Stimulated activated CD8-positive, alpha-beta memory T cell treated with anti-CD3 and anti-CD28 coated beads, Interleukin-2, amount 100 ng/mL, for 48 hours (primary cell): ENCODE results near the gene RBAK.
A peak's percentile ranks its signal among the peaks of the same experiment; 100 is the strongest.
"Not testable (repeated sequence)": the region's sequence is repeated elsewhere in the genome, so short reads cannot be mapped to it uniquely, and the experiment has no call there.

Experiments
- DNase-seq, 2 donors: peaks; one replicate each; pipeline ENCODE4 v3.0.0-alpha.2; 2020; ENCODE audit warnings: low read depth in 2 of 2

Gene RBAK

DNA sequence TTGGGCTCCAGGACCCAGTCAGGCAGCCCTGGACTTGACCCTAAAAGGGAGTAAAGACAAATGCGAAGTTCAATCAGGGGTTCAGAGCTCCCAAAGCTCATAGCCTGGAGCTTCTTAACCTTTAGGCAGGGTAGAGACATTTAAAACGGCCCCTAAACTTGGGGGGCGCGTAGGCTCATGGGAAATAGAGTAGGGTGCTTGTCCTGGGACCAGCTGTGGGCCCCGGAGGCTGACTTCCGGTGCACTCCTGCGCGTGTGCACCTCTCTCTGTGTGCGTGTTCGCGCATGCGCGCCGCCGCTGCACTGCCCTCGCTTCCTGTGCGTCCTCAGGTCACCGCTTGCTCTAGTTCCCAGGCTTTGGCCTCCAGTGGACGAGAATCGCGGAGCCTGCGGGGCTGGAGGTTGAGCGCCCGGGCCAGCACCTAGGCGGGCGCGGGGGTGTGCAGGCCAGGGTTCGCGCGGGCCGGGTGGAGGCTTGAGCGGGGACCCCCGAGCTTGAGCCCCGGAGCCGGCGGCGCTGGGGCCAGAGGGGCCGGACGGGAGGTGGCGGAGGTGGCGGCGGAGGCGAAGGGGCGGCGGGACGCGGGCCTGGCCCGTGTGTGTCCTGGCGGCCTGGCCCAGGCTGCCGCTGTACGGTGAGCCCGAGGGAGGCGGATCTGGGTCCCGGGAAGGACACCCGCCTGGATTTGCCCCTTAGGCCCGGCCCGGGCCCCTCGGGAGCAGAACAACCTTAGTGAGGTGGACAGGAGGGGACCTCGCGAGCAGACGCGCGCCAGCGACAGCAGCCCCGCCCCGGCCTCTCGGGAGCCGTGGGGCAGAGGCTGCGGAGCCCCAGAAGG lies at the start of gene RBAK:
TSS of gene RBAK (plus strand) at position 303 of the 839 bp plus-strand sequence. CDS start 2,217 bp downstream, outside the sequence.
- DNase-seq = peak; percentile 82 to 90

- no peak for DNase-seq
These were observed 48.9 kb upstream of the RBAK start for GRCh38 chr7:4996696-4997222.

- no peak for DNase-seq
These were observed 47.4 kb upstream of the RBAK start for GRCh38 chr7:4998244-4998643.

DNA sequence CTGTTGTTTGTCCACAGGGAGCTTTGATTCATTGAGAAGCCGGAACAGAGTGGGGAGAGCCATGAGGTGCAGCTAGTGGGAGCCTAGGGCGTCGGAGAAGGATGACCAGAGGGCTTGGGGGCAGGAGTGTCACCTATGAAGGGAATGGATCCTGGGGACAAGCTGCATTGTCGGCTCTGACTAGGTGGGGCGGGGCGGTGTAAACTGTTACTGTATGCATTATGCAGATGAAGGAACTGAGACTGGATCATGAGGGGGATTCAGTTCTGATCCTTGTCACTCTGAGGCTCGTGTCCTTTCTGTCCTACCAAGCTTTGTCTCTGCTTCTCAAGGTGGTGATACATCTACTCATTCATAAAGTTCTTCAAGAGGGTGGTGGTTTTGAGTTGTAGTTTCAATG lies 46.8 kb upstream of the RBAK start:
- no peak for DNase-seq

- DNase-seq = no peak
These were observed 46.2 kb upstream of the RBAK start for GRCh38 chr7:4999369-4999950.

DNA sequence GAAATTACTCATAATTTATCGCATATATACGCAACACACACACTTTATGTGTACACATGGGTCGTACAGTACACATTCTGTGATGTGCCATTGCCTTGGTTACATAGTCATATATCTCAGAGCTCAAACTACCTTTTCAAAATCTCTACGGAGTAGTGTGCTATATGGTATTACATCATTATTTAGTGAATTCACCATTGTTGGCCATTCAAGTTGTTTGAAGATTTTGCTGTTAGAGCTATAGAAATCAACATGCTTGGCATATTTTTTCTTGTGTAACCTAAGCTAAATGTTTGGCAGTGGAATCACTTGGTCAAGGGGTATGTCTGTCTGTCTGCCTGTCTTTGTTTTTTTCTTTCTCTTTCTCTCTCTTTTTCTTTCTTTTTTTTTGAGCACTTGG lies 44.7 kb upstream of the RBAK start:
- DNase-seq = no peak

- no peak for DNase-seq
These were observed 43.7 kb upstream of the RBAK start for GRCh38 chr7:5001911-5002310.

DNA sequence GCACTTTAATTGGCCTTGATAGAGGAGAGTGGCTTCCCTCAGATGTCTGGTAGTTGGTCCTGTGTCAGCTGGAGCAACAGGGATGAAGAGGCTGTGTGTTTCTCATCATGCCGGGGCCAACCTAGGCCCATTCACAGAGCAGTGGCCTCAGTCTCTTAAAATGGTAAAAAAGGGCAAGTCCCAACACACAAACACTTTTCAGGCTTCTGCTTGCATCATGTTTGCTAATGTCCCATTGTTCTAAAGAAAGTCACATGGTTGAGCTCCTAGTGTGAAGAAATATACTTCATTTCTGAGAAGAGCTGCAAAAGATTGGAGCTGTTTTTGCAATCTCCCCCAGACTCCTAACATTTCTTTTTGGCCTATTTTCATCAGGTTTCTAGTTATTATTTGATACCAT lies 40.6 kb upstream of the RBAK start:
- no peak for DNase-seq

DNA sequence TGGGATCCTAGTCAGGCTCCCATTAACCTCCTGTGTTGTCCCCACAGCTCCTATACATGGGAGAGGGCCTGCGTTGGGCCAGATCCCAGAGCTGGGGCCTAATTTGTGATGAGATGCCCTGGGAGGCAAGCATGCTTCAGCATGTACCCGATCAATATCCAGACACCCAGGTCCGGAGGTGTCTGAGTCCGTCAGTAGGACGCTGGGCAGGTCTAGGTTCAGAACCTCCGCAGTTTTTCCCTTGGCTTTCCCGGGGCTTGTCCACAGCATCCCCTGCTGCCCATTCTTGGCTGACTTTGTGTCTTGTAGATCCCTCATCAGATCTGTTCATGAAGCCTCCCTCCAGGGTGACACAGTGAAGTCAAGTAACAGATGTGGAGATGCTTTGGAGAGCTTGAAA lies 32.7 kb upstream of the RBAK start:
- DNase-seq = no peak

DNA sequence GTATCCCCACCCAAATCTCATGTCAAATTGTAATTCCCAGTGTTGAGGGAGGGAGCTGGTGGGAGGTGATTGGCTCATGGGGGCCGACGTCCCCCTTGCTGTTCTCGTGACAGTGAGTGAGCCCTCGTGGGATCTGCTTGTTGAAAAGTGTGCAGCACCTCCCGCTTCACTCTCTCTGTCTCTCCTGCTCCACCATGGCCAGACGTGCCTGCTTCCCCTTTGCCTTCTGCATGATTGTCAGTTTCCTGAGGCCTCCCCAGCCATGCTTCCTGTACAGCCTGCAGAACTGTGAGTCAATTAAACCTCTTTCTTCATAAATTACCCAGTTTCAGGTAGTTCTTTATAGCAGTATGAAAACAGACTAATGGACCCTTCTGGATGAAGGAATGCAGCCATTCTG lies 29.7 kb upstream of the RBAK start:
- DNase-seq = not testable (repeated sequence)

DNA sequence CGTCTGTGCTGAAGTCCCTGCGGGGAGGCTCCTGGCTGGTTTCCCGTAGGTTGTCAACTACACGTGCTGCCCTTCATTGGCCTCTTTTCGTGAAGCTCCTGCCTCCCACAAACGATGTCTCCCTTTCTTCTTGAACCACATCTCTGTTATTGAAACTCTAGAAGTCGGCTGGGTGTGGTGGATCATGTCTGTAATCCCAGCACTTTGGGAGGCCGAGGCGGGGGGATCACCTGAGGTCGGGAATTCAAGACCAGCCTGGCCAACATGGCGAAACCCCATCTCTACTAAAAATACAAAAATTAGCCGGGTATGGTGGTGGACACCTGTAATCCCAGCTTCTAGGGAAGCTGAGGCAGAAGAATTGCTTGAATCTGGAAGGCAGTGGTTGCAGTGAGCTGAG lies 28.0 kb upstream of the RBAK start:
- not testable (repeated sequence) for DNase-seq

DNA sequence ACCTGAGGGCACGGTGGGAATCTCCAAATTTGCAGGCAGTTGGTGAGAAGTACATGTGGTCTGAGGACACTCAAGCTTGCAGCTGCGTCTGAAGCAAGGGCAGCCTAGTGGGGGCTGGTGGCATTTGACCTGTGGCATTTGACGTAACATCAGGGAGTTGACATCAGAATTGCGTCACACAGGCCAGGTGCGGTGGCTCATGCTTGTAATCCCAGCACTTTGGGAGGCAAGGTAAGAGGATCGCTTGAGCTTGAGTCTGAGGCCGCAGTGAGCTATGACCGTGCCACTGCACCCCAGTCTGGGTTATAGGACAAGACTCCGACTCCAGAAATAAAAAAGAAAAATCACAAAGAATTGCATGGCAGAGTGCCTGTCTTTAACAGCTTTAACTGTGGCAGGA lies 25.6 kb upstream of the RBAK start:
- DNase-seq = no peak

DNA sequence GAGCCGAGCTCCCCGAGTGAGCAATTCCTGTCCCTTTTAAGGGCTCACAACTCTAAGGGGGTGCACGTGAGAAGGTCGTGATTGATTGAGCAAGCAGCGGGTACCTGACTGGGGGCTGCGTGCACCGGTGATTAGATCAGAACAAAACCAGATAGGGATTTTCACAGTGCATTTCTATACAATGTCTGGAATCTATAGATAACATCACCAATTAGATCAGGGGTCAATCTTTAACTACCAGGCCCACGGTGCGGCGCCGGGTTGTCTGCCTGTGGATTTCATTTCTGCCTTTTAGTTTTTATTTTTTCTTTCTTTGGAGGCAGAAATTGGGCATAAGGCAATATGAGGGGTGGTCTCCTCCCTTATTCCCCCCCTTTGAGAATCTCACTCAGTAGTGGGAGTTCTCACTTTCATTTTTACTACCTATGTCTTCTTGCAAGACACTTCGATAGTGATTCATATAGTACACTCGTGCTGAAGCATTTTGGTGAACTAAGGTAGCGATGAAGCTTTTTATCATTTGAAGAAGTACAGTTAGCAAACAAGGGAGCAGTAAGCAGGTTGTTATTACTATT lies 24.6 kb upstream of the RBAK start:
- not testable (repeated sequence) for DNase-seq

GRCh38 chr7:5023626-5024025 lies 22.0 kb upstream of the RBAK start:
- not testable (repeated sequence) for DNase-seq

- not testable (repeated sequence) for DNase-seq
These were observed 17.8 kb upstream of the RBAK start for GRCh38 chr7:5027796-5028410.

DNA sequence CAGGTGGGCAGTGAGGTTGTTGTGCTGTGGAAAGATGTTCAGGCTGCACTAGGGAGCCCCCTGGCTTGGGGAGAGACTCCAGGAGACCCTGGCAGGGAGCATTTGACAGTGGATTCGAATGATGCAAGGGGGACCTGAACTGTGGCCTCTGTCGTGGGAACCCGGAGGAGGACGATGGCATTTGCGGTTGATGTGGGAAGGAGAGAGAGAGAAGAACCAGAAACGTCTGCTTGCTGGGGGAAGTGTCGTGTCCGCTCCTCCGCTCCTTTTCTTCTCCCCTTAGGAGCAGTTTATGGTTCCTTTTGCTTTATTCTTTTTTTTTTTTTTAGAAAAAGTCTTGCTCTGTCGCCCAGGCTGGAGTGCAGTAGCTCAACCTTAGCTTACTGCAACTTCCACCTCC lies 12.5 kb upstream of the RBAK start:
- DNase-seq = not testable (repeated sequence)

GRCh38 chr7:5035276-5035675 lies 10.4 kb upstream of the RBAK start:
- DNase-seq = no peak

- DNase-seq = no peak
These were observed 9.2 kb upstream of the RBAK start for GRCh38 chr7:5036446-5036845.

- no peak for DNase-seq
These were observed 4.6 kb upstream of the RBAK start for GRCh38 chr7:5041047-5041446.

DNA sequence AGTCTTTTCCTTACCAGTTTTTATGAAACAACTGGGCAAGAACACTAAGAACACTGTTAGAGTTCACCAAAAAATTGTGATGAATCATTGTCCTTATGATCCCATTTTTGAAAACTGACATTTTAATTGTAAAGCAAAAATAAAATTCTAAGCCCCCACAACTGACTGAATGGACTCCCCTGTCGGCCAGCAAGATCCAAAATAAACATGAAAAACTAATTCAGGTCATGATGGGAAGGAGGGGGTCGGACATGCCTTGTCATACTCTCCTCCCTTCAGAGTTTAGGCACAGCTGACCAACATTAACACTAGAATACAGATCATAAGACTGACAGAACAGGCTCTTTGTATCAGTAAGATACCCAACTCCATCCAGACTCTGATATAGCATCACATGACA lies 2.0 kb upstream of the RBAK start:
- DNase-seq = no peak

GRCh38 chr7:5046397-5046732 lies 705 bp downstream of the RBAK start:
- not testable (repeated sequence) for DNase-seq

DNA sequence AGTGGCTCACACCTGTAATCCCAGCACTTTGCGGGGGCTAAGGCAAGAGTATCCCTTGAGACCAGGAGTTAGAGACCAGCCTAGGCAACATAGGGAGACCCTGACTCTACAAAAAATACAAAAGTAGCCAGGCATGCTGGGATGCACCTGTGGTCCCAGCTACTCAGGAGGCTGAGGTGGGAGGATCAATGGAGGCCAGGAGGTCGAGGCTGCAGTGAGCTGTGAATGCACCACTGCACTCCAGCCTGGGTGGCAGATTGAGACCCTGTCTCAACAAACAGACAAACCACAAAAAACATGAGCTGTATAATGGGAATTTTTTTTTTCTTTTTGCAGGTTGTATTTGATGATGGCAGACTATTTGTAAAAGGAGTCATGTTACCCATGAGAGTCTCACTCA lies 1.5 kb downstream of the RBAK start:
- not testable (repeated sequence) for DNase-seq
